HG02642 (cell line): ENCODE data around the gene PDZRN3.

Experiments used
- ATAC-seq: cut with Tn5 transposase; IDR thresholded peaks from one replicate; pipeline ENCODE4 v1.9.1; 2021; ENCODE audit warnings: mild to moderate bottlenecking; ENCODE audit not compliant: unreplicated experiment, poor library complexity

Gene PDZRN3

GRCh38 chr3:73403444-73403843 lies 221.3 kb downstream of the PDZRN3 start:
- ATAC-seq: no peak

GRCh38 chr3:73401616-73402279 lies 223.0 kb downstream of the PDZRN3 start:
- ATAC-seq: no peak

DNA sequence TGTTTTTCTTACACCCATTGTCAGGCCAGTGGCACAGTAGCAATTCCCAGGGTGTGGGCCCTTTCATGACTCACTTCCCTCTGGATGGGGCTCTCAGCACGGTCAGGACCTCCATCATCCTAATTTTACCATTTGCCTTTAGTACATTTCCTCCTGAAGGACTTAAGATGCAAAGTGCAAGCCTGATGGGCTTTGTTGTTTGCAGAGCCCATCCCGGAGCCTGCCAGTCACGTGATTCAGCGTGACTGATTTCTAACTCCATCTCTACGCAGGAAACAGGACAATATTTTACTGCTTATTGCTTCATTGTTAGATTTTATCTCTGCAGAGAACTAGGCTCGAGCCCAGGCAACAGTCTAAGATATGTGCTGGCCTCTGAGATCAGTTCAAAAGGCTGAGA lies 223.7 kb downstream of the PDZRN3 start:
- no peak for ATAC-seq

DNA sequence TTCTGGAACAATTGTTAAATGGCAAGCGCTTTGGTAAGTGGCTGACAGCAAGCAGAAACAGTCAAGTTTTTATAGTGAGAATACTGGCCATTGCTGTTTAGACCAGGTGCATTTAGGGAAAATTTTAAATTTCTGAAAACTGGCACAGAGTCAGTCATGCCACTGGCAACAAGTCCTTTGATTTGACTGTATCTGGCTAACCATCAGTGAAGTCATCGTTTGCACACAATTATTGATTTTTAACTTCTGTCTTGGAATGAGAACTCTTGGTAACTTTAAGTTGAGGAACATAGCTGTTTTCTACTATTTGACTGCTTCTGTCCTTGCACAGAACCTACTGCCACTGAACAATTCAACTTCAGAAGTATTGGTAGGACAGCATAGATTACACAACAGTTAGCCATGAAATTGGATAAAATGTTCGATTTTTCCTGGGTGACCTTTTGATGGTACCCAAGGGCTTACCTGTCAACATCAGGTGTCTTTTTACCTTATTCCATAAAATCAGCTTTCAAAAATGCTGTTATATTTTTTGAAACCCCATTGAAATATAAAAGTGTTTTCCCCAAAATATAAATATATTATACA lies 225.0 kb downstream of the PDZRN3 start:
- no peak for ATAC-seq

DNA sequence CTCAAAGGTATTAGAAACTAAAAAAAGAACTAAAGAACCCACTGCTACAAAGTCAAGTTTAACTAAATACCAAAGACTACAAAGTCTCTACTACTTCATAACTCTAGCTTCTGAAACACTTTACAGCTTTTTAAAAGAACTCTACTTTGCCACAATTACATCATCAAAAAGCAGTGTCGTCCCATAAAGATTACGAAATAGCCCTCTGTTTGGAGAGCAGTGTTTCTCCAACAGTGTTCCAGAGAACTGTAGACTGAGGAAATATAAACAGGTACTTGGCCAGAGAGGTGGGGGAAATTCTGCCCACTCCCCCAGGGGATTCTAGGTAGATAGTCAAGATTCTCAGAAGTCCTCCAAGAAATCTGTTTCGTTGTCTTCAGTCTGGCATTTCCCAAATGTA lies 225.6 kb downstream of the PDZRN3 start:
- no peak for ATAC-seq

GRCh38 chr3:73398084-73398483 lies 226.7 kb downstream of the PDZRN3 start:
- no peak for ATAC-seq

- ATAC-seq: no peak
Observed at GRCh38 chr3:73394240-73394639, 230.5 kb downstream of the PDZRN3 start.

DNA sequence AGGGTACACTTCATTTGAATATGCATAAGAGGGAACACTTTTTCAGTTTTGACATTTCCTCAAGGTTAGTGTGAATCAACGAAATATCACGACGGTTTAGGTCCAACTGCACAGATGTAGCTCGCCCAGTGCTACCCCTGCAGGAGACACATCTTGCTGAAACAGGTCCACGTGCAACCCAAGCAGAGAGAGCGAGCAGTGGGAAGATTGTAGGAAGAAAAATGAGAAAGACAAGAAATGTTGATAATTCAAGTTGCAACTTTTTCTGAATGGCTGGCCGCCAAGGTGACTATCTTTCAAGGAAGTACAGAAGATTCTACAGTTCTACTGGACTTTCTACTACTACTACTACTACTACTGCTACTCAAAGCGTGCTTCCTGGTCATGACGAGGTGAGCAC lies 231.7 kb downstream of the PDZRN3 start:
- no peak for ATAC-seq

- no peak for ATAC-seq
Observed at GRCh38 chr3:73391984-73392383, 232.8 kb downstream of the PDZRN3 start.

- no peak for ATAC-seq
Observed at GRCh38 chr3:73389928-73390327, 234.8 kb downstream of the PDZRN3 start.

GRCh38 chr3:73389117-73389813 lies 235.5 kb downstream of the PDZRN3 start:
- no peak for ATAC-seq

GRCh38 chr3:73385568-73385967 lies 239.2 kb downstream of the PDZRN3 start:
- ATAC-seq: no peak

- ATAC-seq: no peak
Observed at GRCh38 chr3:73384091-73384906, 240.4 kb downstream of the PDZRN3 start.

DNA sequence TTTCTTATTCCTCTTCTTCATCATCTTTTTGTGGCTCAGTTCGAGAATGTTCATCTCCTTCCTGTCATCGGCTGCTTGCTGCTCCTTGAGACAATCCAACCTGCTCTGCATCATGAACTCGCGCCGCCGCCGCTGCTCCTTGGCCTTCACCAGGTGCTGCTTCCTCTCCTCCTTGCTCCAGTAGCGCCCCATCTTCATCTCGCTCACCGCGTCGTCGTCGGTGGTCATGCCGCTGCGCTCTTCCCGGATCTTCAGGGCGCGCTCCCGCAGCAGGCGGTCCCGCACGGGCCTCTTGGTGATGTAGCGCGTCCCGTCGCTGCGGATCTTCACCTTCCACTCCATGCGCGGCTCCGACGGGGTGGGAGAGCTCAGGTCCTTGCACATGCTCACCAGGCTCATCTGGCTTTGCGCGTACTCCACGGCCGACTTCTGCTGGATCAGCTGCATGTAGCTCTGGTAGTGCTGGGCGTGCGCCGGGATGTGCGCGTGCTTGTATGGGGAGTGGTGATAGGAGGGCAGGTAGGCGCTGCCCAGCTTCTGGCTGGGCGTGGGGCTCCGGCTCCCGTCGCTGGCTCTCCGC lies 241.2 kb downstream of the PDZRN3 start:
- ATAC-seq: no peak

DNA sequence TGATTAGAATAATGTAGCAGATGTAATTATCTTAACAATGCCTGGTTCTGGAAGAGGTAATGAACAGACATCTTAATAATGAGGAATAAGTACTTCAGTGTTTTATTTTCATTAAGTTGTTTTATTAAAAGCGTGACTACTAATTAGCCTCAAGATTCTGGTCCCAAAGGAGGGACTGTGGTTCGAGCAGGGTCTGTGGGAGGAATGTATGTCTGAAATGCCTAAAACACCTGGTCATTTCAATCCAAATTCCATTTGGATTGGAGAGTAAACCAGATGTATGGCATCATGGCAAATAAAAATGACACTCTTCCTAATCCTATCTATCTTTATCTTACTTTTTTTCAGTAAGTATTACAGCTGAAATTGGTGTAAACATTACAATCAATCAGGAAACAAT lies 243.2 kb downstream of the PDZRN3 start:
- no peak for ATAC-seq

DNA sequence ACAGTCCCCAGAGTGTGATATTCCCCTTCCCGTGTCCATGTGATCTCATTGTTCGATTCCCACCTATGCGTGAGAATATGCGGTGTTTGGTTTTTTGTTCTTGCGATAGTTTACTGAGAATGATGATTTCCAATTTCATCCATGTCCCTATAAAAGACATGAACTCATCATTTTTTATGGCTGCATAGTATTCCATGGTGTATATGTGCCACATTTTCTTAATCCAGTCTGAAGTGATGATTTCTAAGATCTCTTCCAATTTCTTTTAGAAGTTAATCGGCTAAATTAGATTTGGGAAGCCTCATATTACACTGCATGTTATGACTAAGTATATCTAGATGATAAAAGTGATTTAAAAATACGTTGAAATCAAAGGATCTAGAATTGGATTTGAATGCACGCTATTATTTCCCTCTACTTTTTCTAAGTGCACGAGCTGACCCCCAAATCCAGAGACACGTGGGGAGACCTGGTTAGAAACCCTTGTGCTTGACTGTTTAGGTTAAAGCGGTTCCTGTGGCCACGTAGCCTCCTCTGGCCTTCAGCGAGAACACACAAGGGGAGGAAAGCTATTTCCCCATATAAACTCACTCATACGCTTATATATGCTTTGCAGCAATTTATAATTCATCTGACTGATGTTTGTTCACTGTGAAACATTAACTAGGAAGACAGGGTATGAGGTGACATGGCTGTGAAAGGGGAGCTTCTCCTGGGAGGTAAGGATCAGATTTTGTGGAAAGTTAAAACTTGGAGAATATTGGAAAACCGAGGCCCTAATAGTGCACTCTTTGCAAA lies 243.8 kb downstream of the PDZRN3 start:
- ATAC-seq: no peak

GRCh38 chr3:73379465-73379864 lies 245.3 kb downstream of the PDZRN3 start:
- no peak for ATAC-seq

GRCh38 chr3:73378207-73378606 lies 246.5 kb downstream of the PDZRN3 start:
- no peak for ATAC-seq

- ATAC-seq: no peak
Observed at GRCh38 chr3:73365756-73366397, 258.9 kb downstream of the PDZRN3 start.
